Raji (cell line): ENCODE results near the gene KDM2B.

Source experiments
- POLR2A ChIP-seq: IDR thresholded peaks from 2 replicates; pipeline ENCODE4 v1.6.1; 2011; ENCODE audit warnings: low read depth, low read length, control low read depth; ENCODE audit not compliant: insufficient read depth

KDM2B gene

DNA sequence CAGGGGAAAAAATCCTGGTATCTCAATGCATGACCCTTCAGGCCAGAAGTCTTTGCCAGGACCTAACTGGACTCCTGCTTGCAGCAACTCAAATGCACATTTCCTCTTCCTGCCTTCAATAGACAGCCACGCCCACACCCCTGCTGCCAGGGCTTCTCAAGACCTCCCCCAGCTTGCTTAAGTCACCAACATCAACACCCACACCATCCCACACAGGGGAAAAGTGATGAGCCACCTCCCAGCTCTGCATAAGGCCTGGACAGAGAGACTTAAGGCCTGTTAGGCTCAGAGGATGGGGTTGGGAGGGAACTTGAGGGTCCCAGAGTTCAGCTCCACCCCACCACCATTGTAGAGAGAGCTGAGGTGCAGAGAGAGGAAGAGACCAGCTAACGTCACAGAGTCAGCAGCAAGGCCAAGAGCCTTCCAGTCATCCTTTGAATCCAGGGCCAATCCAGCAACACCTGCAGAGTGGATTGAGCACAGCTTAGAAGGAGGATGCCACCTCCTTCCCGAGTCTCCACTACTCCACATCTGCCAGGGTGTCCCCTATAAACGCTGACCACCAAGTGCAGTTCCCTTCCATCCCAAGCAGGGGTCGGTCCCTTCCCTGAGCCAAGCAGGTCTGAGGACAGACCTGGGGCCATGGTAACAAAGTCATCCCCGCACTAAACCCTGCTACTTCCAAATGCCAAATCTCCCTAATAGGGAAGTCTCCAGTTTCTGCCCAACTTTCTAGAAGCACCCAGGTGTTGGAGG lies 50.0 kb downstream of the KDM2B start:
- TF ChIP-seq POLR2A, result peak; percentile 39

DNA sequence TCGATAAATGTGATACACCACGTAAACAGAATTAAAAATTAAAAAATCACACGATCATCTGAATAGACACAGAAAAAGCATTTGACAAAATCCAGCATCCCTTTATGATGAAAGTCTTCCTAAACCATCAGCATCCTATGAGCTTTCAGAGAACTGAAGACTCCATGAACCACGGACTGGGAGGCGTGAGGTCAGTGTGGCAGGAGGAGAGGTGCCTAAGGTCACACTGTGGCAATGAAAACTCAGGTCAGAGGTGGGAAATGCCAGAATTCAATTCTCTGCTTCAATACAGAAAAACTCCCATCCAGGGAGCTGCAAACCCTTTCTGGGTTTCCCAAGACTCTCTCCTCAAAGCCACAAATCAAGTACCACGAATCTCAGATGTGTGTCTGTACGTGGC lies 51.6 kb downstream of the KDM2B start:
- no peak for TF ChIP-seq POLR2A

DNA sequence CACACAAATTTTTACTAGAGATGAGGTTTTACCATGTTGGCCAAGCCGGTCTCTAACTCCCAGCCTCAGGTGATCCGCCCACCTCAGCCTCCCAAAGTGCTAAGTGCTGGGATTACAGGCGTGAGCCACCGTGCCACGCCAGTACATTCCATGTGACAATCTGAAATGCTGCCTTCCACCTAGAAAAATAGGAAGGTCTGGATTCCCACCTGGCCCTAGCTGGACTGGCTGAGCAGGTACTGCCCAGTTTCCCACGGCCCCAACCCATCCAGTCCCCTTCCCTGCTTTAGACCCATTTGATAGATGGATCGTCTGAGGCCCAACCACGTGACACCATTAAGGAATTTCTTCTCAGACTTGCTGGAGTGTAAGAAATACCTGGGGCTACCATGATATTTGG lies 55.4 kb downstream of the KDM2B start:
- no peak for TF ChIP-seq POLR2A

DNA sequence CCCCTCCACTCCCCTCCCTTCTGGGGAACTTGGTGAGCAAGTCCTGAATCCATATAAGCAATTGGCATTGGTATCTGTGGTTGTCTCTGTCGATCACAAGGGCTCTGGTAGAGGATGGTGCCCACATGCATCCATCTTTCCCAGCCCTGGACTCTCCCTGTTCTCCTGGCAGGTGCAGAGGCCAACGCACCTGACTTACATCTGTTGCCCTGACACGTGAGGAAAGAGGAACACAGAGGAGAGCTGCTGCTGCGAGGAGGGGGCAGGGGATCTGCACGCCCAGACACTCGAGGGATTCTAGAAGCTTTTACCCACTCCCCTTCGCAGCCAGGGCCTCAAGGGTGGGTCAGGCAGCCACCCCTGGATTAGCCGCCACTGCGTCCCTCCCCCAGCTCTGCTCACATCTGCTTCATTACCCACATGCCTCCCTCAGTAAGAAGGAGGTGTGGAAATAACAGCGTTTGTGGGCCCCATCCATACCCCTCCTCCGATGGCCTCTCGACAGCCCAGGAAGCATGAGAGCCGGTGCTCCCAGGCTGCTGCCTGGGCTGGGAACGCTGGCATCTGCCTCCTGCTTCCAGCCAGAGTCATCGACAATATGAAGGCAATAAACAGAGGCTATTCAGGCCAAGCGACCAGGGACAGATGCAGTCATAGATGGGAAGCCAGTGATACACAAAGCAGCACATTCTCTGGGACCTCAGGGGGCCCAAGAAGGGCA lies 56.5 kb downstream of the KDM2B start:
- TF ChIP-seq POLR2A, result no peak

DNA sequence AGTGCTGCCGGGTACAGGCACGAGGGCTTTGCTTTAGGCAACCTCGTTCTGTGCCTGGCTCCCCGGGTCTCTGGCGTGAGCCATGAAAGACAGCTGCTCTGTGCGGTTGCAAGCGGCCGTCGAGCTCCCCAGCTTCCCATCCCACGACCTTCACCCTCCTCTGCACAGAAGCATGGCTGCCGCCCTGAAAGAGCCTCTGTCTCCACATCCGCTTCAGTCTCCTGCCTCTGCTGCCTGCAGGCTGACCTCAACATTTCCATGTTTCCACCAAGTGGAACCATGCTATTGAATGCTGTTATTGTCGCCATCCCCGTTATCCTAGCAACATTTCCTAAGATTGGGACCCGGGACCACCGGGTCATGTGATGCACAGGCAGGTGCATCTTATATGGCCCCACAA lies 57.1 kb downstream of the KDM2B start:
- TF ChIP-seq POLR2A, result no peak

DNA sequence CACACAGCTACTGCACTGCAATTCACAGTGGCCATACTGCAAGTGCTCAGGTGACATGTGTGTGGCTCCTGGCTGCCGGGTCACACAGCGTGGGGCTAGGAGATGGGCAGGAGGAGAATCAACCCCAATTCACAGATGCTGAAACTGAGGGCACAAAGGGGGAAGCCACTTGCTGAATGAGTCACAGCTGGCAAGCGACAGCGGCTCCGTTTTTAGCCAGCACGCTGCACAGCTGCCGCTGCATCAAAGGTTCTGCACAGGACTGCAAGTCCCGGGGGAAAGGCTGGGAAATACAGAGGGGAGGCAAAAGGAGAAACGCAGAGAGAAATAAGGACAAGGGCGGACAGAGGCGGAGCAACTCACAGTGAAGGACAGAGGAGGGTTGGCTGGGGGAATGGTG lies 57.9 kb downstream of the KDM2B start:
- no peak for TF ChIP-seq POLR2A

DNA sequence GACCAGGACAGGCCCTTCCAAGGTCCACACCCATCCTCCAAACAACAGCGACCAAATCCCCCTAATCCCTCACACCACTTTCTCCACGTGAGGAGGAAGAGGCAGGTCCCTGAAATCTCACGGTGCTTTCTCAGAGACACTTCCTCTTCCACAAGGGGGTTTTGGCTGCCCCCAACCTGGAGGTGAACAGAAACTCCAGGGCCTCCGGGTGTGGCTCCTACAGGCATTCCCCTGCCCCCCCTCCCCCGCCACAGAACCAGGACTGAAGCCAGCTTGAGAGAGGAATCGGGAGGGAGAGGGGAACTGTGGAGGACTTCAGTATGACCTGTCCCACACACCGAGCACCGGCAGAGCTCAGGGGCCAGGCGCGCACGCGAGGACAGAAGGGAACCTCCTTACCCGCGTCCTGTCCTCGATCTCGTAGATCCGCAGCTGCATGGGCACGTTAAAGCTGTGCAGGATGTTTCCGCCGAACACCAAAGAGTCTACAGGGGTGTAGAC lies 60.2 kb downstream of the KDM2B start:
- TF ChIP-seq POLR2A, result no peak

DNA sequence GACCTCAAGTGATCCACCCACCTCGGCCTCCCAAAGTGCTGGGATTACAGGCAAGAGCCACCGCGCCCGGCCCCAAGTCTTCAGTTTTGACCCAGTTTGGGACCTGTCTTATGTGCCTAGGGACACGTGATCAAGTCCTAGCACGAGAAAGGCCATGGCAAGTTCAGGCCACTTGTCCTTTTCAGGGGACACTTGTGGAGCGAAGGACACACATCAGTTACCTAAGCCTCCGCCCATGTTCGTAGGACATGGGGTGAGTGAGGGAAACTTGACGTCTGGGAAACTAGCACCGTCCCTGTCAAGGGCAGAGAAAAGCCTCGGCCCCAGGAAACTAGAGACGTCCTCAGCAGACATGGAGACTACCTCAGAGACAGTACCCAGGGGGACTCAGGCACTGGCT lies 60.7 kb downstream of the KDM2B start:
- TF ChIP-seq POLR2A, result no peak

DNA sequence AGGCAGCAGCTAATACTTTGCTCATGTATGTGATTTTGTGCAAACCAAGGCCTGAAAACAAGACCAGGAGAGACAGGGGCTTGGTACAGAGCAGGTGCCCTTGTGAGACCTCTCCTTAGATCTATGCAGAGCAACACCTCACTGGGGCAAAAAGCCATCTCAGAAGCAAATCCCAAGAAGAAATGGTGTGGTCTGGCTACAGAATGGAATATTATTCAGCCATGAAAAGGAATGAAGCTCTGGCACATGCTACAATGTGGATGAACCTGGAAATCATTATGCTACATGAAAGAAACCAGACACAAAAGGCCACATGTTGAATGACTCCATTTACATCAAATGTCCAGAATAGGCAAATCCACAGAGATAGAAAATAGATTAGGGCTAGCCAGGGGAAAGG lies 61.6 kb downstream of the KDM2B start:
- TF ChIP-seq POLR2A, result no peak

DNA sequence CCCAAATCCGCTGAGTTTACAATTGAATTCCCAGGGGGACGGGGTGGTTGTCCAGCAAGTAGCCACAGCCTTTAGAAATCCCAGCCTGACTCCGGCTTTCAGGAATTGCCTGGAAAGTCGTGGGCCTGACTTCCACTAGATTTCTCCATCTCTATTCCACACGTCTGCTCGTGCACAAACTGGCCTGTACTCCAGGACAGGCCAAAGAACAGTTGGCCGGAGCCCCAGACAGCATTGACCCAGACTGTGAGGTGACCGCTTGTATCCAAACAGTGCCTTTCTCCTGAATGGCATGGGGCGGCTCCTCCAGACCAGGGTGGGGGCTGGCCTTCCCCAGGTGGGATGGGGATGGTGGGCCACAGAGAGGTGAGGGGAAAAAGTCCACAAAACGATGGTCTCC lies 62.2 kb downstream of the KDM2B start:
- TF ChIP-seq POLR2A, result no peak

DNA sequence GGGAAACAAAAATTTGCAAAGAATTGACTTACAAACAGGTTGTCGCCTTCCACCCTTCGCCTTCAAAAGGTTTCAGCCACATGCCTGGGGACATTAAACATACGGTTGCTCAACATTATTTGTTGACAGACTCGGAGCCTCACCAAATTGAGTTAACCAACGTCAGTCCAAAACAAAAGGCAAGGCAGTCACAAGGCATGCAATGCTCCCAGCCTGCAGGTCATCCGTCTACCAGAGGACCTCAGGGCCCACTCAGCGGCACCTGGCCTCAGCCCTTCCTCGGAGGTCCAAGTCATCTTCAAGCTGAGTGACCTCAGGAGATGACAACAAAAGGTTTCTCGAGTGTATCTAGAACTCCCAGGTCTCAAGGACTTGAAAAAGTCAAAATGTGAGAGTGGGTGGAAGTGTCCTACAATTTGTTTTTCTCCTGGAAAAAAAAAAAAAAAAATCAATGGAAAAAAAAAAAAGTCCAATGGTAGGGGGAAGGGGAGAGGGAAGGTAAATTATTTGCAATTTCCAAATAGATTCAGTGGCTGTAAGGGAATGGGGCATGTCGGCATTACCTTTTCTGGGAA lies 64.3 kb downstream of the KDM2B start:
- no peak for TF ChIP-seq POLR2A

DNA sequence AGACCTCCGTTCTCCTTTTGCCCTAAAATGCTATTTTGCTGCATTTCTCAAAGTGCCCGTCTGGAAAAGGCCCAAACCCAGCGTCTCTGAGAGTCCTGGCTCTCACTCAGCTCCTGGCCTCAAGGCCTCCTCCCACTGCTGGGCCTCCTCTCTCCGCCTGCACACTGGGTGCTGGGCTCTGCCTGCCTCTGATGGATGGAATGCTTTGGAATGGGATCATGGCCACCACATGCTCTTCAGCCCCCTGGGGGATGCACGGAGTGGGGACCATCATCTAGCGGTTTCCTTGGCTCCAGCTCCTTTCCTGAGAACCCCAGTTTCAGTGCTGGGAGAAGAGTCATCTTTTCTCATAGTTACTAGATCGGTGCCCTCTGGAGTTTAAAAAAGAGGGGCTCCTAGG lies 65.2 kb downstream of the KDM2B start:
- TF ChIP-seq POLR2A, result no peak

DNA sequence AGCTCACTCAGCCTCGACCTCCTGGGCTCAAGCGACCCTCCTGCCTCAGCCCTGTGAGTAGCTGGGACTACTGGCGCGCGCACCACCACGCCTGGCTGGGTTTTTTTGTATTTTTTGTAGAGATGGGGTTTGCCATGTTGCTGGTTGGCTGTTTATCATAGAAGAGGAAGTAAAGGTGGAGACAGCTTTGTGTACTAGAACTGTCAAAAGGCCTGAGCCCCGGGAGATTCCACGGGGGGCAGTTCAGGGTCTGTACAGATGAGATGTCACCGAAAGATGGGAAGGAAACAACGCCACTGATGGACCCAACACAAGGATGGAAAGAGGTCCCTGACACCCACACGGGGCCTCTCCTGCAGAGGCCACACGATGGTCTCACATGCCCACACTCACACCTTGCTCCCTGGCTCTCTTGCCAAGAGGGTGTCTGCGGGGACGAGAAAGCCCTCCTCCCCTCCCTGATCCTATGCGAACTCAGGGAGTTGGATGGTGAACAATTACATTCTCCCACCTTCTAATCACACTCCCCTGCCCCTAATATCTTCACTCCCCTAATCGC lies 66.6 kb downstream of the KDM2B start:
- peak; percentile 16; the same call in 1 of the 2 replicates for TF ChIP-seq POLR2A

DNA sequence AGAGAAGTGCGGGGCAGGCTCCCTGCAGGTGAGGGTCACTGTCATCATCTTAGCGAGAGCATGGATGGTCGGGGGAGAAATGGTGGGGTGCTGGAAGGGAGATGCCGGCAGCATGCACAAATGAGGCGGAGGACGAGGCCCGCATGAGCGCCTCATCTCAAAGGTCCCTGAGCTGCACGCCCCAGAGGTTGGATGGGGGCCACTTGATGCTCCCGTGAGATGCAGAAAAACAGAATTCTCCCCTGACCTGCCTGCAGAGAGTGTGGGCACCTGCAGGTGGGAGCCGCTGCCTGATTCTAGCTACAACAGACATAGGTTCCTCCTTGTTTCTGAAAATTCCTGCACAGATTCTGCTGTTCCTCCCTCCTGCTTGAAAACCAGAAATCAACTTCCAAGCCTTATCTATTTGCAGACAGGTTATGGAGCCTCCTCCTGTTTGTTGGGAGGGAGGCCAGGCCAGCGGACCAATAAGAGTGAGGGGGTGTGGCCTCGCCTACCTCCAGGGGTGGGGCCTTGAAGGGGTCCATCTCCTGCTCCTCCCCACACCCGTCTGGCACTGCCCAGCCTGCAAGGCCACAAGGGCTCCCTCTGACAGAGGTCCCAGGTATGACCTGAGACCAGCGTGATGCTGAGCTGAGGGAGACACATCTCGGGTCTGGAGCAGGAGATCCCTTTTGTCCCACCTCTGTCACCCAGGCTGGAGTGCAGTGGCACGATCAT lies 67.2 kb downstream of the KDM2B start:
- TF ChIP-seq POLR2A, result peak; percentile 62

DNA sequence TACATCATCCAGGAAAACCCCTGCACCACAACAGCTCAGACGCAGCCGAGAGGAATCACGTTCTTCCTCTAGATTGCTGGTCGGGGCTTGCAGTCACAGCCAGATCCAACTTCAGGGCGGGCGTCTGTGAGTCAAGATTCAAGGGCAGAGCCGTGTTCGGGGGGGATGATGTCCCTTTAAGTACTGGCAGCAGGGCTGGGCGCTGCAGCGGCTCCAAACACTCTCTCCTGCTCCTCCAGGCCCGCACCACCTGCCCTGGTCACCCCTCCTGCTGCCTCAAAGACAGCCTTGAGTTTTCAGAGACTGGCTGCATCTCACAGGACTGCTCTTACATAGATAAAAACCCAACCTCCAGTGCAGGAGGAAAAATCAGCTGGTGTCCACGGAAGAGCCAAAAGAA lies 68.3 kb downstream of the KDM2B start:
- TF ChIP-seq POLR2A, result no peak
